ENCODE results near the gene PPP2R5E. TPM values are rescaled to one million over a fixed set of nuclear protein-coding genes. Genes with fewer than 3 reads are reported as not detected.

The PPP2R5E gene
- polyA plus RNA-seq, 3 donors: 8.9 to 26.3 (median 15.1) TPM

- Histone ChIP-seq H3K4me1 (ENCODE audit: control insufficient read depth in 1 of 2, insufficient read depth in 2 of 2, low read length in 2 of 2) (peaks cover 0 to 7% of the 10 kb centered on the region in 2 donors), H3K9ac (ENCODE audit: insufficient read depth, low read length, poor library complexity, severe bottlenecking) (no peak overlapping the region), H3K36me3 (replicated peaks in 1 of 2; ENCODE audit: control insufficient read depth in 1 of 2, insufficient read depth in 2 of 2, low read length in 2 of 2) (peaks cover 2 to 5% of the 10 kb centered on the region in 2 donors), H3K9me3 (replicated peaks in 1 of 2; ENCODE audit: control insufficient read depth in 1 of 2, insufficient read depth in 1 of 2, low read length in 2 of 2) (no peaks in the 10 kb centered on the region), H3K27me3 (ENCODE audit: control insufficient read depth in 2 of 2, insufficient read depth in 2 of 2, low read length in 2 of 2) (no peaks in the 10 kb centered on the region), H3K27ac (ENCODE audit: low read depth in 1 of 2, low read length in 2 of 2) (no peak overlapping the region), H3K79me2 (ENCODE audit: insufficient read depth, low read length) (peaks cover 72% of the 10 kb centered on the region), H3K4me3 (replicated peaks in 1 of 3; ENCODE audit: low read depth in 2 of 3, low read length in 3 of 3) (no peak overlapping the region), H4K20me1 (ENCODE audit: insufficient read depth, low read length) (peaks cover 88% of the 10 kb centered on the region), H3K4me2 (replicated peaks; ENCODE audit: extremely low read depth, low read length, poor library complexity, severe bottlenecking) (no peak overlapping the region), H2AFZ (ENCODE audit: insufficient read depth, low read depth, low read length, poor library complexity, severe bottlenecking) (no peak overlapping the region)
- Mint-ChIP-seq H3K4me3 (no peak overlapping the region), H3K27me3 (ENCODE audit: low read depth in 3 of 3) (peaks cover 0 to 4% (median 0%) of the 10 kb centered on the region in 3 donors), H3K9me3 (no peaks in the 10 kb centered on the region), H3K27ac (peak overlapping the region in 1 of 7 donors; percentile 53), H3K36me3 (peaks cover 15 to 18% of the 10 kb centered on the region in 2 donors), H3K4me1 (peaks cover 27% of the 10 kb centered on the region)
- WGBS (ENCODE audit: insufficient coverage): no CpG with 5 or more reads among the region's 4 CpGs
- intact Hi-C loops (cut with micrococcal nuclease): no loop called here
- DNase-seq: no peak
- no peak for TF ChIP-seq CTCF (IDR thresholded peaks at IDR 0.05)
Observed at GRCh38 chr14:63513756-63514155, 29.4 kb downstream of the PPP2R5E start.

- Histone ChIP-seq H3K36me3 (replicated peaks in 1 of 2; ENCODE audit: control insufficient read depth in 1 of 2, insufficient read depth in 2 of 2, low read length in 2 of 2) (peaks cover 2 to 12% of the 10 kb centered on the region in 2 donors), H3K4me3 (replicated peaks in 1 of 3; ENCODE audit: low read depth in 2 of 3, low read length in 3 of 3) (no peak overlapping the region), H3K27me3 (ENCODE audit: control insufficient read depth in 2 of 2, insufficient read depth in 2 of 2, low read length in 2 of 2) (no peaks in the 10 kb centered on the region), H3K9ac (ENCODE audit: insufficient read depth, low read length, poor library complexity, severe bottlenecking) (no peak overlapping the region), H2AFZ (ENCODE audit: insufficient read depth, low read depth, low read length, poor library complexity, severe bottlenecking) (no peak overlapping the region), H3K4me1 (ENCODE audit: control insufficient read depth in 1 of 2, insufficient read depth in 2 of 2, low read length in 2 of 2) (peaks cover 0 to 7% of the 10 kb centered on the region in 2 donors), H3K9me3 (replicated peaks in 1 of 2; ENCODE audit: control insufficient read depth in 1 of 2, insufficient read depth in 1 of 2, low read length in 2 of 2) (no peaks in the 10 kb centered on the region), H3K79me2 (ENCODE audit: insufficient read depth, low read length) (peaks cover 81% of the 10 kb centered on the region), H3K27ac (ENCODE audit: low read depth in 1 of 2, low read length in 2 of 2) (no peak overlapping the region), H4K20me1 (ENCODE audit: insufficient read depth, low read length) (peaks cover 92% of the 10 kb centered on the region), H3K4me2 (replicated peaks; ENCODE audit: extremely low read depth, low read length, poor library complexity, severe bottlenecking) (no peak overlapping the region)
- H3K27ac Mint-ChIP-seq: peak overlapping the region in 2 of 7 donors; percentile 14 to 52
- H3K27me3 Mint-ChIP-seq (ENCODE audit: low read depth in 3 of 3): peaks cover 0 to 4% (median 0%) of the 10 kb centered on the region in 3 donors
- no peak for TF ChIP-seq CTCF (IDR thresholded peaks at IDR 0.05)
- H3K4me3 Mint-ChIP-seq: no peak overlapping the region
- no peaks in the 10 kb centered on the region for H3K9me3 Mint-ChIP-seq
- H3K36me3 Mint-ChIP-seq: peaks cover 18 to 23% of the 10 kb centered on the region in 2 donors
- intact Hi-C loops (cut with micrococcal nuclease): no loop called here
- DNase-seq: no peak
- peaks cover 28% of the 10 kb centered on the region for H3K4me1 Mint-ChIP-seq
Observed at GRCh38 chr14:63512861-63513260, 30.3 kb downstream of the PPP2R5E start.
